ENCODE results near the gene DEFB108B.
"Not testable (repeated sequence)": the region's sequence is repeated elsewhere in the genome, so short reads cannot be mapped to it uniquely, and the experiment has no call there.

Gene DEFB108B

DNA sequence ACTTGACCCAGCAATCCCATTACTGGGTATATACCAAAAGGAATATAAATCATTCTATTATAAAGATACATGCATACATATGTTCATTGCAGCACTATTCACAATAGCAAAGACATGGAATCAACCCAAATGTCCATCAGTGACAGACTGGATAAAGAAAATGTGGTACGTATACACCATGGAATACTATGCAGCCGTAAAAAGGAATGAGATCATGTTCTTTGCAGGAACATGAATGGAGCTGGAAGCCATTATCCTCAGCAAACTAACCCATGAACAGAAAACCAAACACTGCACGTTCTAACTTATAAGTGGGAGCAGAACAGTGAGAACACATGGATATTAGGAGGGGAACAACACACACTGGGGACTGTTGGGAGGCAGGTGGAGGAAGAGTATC is 3.8 kb upstream of the DEFB108B start:
- WGBS, result 80% methylated on average over 1 of the region's 3 CpGs
- not testable (repeated sequence) for H2AFZ ChIP-seq (ENCODE audit: low read depth, low read length); H3K9me3 ChIP-seq (ENCODE audit: control insufficient read depth, low read length); H3K23ac ChIP-seq (ENCODE audit: low read length in 2 of 2); H3K79me1 ChIP-seq (replicated peaks; ENCODE audit: low read length, poor library complexity, severe bottlenecking); H3K4ac ChIP-seq (ENCODE audit: low read depth in 1 of 2, low read length in 2 of 2); H2BK5ac ChIP-seq (ENCODE audit: low read depth, low read length, poor library complexity, severe bottlenecking); H3K9ac ChIP-seq (ENCODE audit: low read length); H3K27ac ChIP-seq (ENCODE audit: low read length, poor library complexity, severe bottlenecking); DNase-seq; H3K4me2 ChIP-seq (ENCODE audit: low read length, poor library complexity, severe bottlenecking); H3K14ac ChIP-seq (ENCODE audit: low read length in 2 of 2); H3K4me1 ChIP-seq (ENCODE audit: control insufficient read depth, insufficient read depth, low read depth, low read length); H4K8ac ChIP-seq (ENCODE audit: low read length); H3K36me3 ChIP-seq (ENCODE audit: control insufficient read depth in 1 of 2, insufficient read depth in 2 of 2, low read depth in 1 of 2, low read length in 2 of 2); H3K18ac ChIP-seq (ENCODE audit: low read depth in 1 of 2, low read length in 2 of 2); H2BK12ac ChIP-seq (ENCODE audit: low read length in 2 of 2); H3K27me3 ChIP-seq (ENCODE audit: control insufficient read depth in 1 of 2, insufficient read depth in 1 of 2, low read length in 2 of 2); H4K91ac ChIP-seq (ENCODE audit: low read length); H3K4me3 ChIP-seq (ENCODE audit: insufficient read depth in 1 of 2, low read depth in 1 of 2, low read length in 2 of 2); H2AK5ac ChIP-seq (ENCODE audit: low read length, severe bottlenecking); H2BK15ac ChIP-seq (ENCODE audit: low read depth, poor library complexity, severe bottlenecking); H2BK120ac ChIP-seq (ENCODE audit: low read depth, low read length)

DNA sequence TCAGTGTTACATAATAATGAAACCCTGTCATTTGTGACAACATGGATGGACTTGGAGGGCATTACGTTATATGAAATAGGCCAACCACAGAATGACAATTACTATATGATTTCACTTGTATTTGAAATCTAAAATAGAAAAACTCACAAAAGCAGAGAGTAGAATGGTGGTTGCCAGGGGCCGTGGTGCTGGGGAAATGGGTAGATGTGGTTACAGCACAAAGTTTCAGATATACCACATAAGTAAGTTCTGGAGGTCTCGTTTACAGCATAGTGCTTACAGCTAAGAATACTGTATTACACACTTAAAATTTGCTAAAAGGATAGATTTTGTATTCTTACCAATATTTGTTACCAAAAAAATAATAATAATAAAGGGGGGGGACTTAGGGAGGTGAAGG is 3.3 kb upstream of the DEFB108B start:
- not testable (repeated sequence) for H3K9me3 ChIP-seq (ENCODE audit: control insufficient read depth, low read length); H2BK120ac ChIP-seq (ENCODE audit: low read depth, low read length); H2BK12ac ChIP-seq (ENCODE audit: low read length in 2 of 2); H3K23ac ChIP-seq (ENCODE audit: low read length in 2 of 2); H3K36me3 ChIP-seq (ENCODE audit: control insufficient read depth in 1 of 2, insufficient read depth in 2 of 2, low read depth in 1 of 2, low read length in 2 of 2); H3K4me3 ChIP-seq (ENCODE audit: insufficient read depth in 1 of 2, low read depth in 1 of 2, low read length in 2 of 2); H3K4ac ChIP-seq (ENCODE audit: low read depth in 1 of 2, low read length in 2 of 2); DNase-seq; H3K9ac ChIP-seq (ENCODE audit: low read length); H4K91ac ChIP-seq (ENCODE audit: low read length); H4K8ac ChIP-seq (ENCODE audit: low read length); H3K27me3 ChIP-seq (ENCODE audit: control insufficient read depth in 1 of 2, insufficient read depth in 1 of 2, low read length in 2 of 2); H3K14ac ChIP-seq (ENCODE audit: low read length in 2 of 2); H3K18ac ChIP-seq (ENCODE audit: low read depth in 1 of 2, low read length in 2 of 2); H2BK5ac ChIP-seq (ENCODE audit: low read depth, low read length, poor library complexity, severe bottlenecking); H3K79me1 ChIP-seq (replicated peaks; ENCODE audit: low read length, poor library complexity, severe bottlenecking); H2AFZ ChIP-seq (ENCODE audit: low read depth, low read length); H3K27ac ChIP-seq (ENCODE audit: low read length, poor library complexity, severe bottlenecking); H2AK5ac ChIP-seq (ENCODE audit: low read length, severe bottlenecking); H3K4me1 ChIP-seq (ENCODE audit: control insufficient read depth, insufficient read depth, low read depth, low read length); H3K4me2 ChIP-seq (ENCODE audit: low read length, poor library complexity, severe bottlenecking); H2BK15ac ChIP-seq (ENCODE audit: low read depth, poor library complexity, severe bottlenecking)
- WGBS, result no CpG with 5 or more reads among the region's 3 CpGs

- not testable (repeated sequence) for H3K36me3 ChIP-seq (ENCODE audit: control insufficient read depth in 1 of 2, insufficient read depth in 2 of 2, low read depth in 1 of 2, low read length in 2 of 2); H3K4me2 ChIP-seq (ENCODE audit: low read length, poor library complexity, severe bottlenecking); H2BK5ac ChIP-seq (ENCODE audit: low read depth, low read length, poor library complexity, severe bottlenecking); H3K9ac ChIP-seq (ENCODE audit: low read length); H3K27ac ChIP-seq (ENCODE audit: low read length, poor library complexity, severe bottlenecking); H3K4me3 ChIP-seq (ENCODE audit: insufficient read depth in 1 of 2, low read depth in 1 of 2, low read length in 2 of 2); DNase-seq; H2BK15ac ChIP-seq (ENCODE audit: low read depth, poor library complexity, severe bottlenecking); H3K23ac ChIP-seq (ENCODE audit: low read length in 2 of 2); H4K8ac ChIP-seq (ENCODE audit: low read length); H2BK120ac ChIP-seq (ENCODE audit: low read depth, low read length); H3K14ac ChIP-seq (ENCODE audit: low read length in 2 of 2); H3K4me1 ChIP-seq (ENCODE audit: control insufficient read depth, insufficient read depth, low read depth, low read length); H2AFZ ChIP-seq (ENCODE audit: low read depth, low read length); H4K91ac ChIP-seq (ENCODE audit: low read length); H3K9me3 ChIP-seq (ENCODE audit: control insufficient read depth, low read length); H2AK5ac ChIP-seq (ENCODE audit: low read length, severe bottlenecking); H3K4ac ChIP-seq (ENCODE audit: low read depth in 1 of 2, low read length in 2 of 2); H3K27me3 ChIP-seq (ENCODE audit: control insufficient read depth in 1 of 2, insufficient read depth in 1 of 2, low read length in 2 of 2); H2BK12ac ChIP-seq (ENCODE audit: low read length in 2 of 2); H3K79me1 ChIP-seq (replicated peaks; ENCODE audit: low read length, poor library complexity, severe bottlenecking); H3K18ac ChIP-seq (ENCODE audit: low read depth in 1 of 2, low read length in 2 of 2)
- 96% methylated on average over 6 of the region's 6 CpGs for WGBS
These were observed 9.7 kb downstream of the DEFB108B start for GRCh38 chr11:71842720-71843119.

DNA sequence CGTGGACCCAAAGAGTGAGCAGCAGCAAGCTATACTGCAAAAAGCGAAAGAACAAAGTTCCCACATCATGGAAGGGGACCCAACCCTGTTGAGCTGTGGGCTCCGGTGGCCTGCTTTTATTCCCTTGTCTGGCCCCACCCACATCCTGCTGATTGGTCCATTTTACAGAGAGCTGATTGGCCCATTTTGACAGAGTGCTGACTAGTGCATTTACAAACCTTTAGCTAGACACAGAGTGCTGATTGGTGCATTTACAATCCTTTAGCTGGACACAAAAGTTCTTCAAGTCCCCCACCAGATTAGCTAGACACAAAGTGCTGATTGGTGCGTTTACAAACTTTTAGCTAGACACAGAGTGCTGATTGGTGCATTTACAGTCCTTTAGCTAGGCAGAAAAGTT is 10.4 kb downstream of the DEFB108B start:
- not testable (repeated sequence) for H3K4me3 ChIP-seq (ENCODE audit: insufficient read depth in 1 of 2, low read depth in 1 of 2, low read length in 2 of 2); H3K9me3 ChIP-seq (ENCODE audit: control insufficient read depth, low read length); H2BK15ac ChIP-seq (ENCODE audit: low read depth, poor library complexity, severe bottlenecking); H3K27me3 ChIP-seq (ENCODE audit: control insufficient read depth in 1 of 2, insufficient read depth in 1 of 2, low read length in 2 of 2); H2BK12ac ChIP-seq (ENCODE audit: low read length in 2 of 2); H3K4ac ChIP-seq (ENCODE audit: low read depth in 1 of 2, low read length in 2 of 2); H3K9ac ChIP-seq (ENCODE audit: low read length); H2AFZ ChIP-seq (ENCODE audit: low read depth, low read length); H2BK120ac ChIP-seq (ENCODE audit: low read depth, low read length); H3K23ac ChIP-seq (ENCODE audit: low read length in 2 of 2); H3K4me2 ChIP-seq (ENCODE audit: low read length, poor library complexity, severe bottlenecking); H3K27ac ChIP-seq (ENCODE audit: low read length, poor library complexity, severe bottlenecking); H2BK5ac ChIP-seq (ENCODE audit: low read depth, low read length, poor library complexity, severe bottlenecking); H3K36me3 ChIP-seq (ENCODE audit: control insufficient read depth in 1 of 2, insufficient read depth in 2 of 2, low read depth in 1 of 2, low read length in 2 of 2); H3K14ac ChIP-seq (ENCODE audit: low read length in 2 of 2); H2AK5ac ChIP-seq (ENCODE audit: low read length, severe bottlenecking); H3K4me1 ChIP-seq (ENCODE audit: control insufficient read depth, insufficient read depth, low read depth, low read length); H4K8ac ChIP-seq (ENCODE audit: low read length); H4K91ac ChIP-seq (ENCODE audit: low read length); H3K79me1 ChIP-seq (replicated peaks; ENCODE audit: low read length, poor library complexity, severe bottlenecking); DNase-seq; H3K18ac ChIP-seq (ENCODE audit: low read depth in 1 of 2, low read length in 2 of 2)
- 91% methylated on average over 4 of the region's 4 CpGs for WGBS
